CD4-positive, alpha-beta memory T cell (primary cell): ENCODE results near the gene RYR1. TPM values are rescaled to one million over a fixed set of nuclear protein-coding genes. Genes with fewer than 3 reads are reported as not detected.

Source experiments
- CTCF ChIA-PET: fragments of 350-600 bp; sonication (Branson Sonifier 250); formaldehyde crosslinking; loops from one replicate; lab custom pipeline; 2021; ENCODE audit warnings: inconsistent platforms; ENCODE audit not compliant: partially characterized antibody; lab: Charles Lee
- POLR2A ChIA-PET: fragments of 350-600 bp; sonication (Branson Sonifier 250); formaldehyde crosslinking; loops from one replicate; lab custom pipeline; 2021; ENCODE audit not compliant: partially characterized antibody; lab: Charles Lee
- DNase-seq, 5 donors: peaks; one replicate each; pipeline versions ENCODE4 v3.0.0 to v3.0.0-alpha.2; 2020 to 2022; ENCODE audit warnings: mixed read lengths in 1 of 5
- H3K27ac ChIP-seq: one replicate; pipeline ENCODE4 v1.7.0; 2013; ENCODE audit warnings: low read depth, low read length
- H3K27me3 ChIP-seq: 2 replicates; pipeline ENCODE4 v1.7.0; 2013; ENCODE audit warnings: mild to moderate bottlenecking, low read length, moderate library complexity; ENCODE audit not compliant: insufficient read depth
- H3K36me3 ChIP-seq: 2 replicates; pipeline ENCODE4 v1.7.0; 2013; ENCODE audit warnings: mild to moderate bottlenecking, low read length, moderate library complexity; ENCODE audit not compliant: insufficient read depth
- H3K4me1 ChIP-seq: 2 replicates; pipeline ENCODE4 v1.7.0; 2013; ENCODE audit warnings: mild to moderate bottlenecking, low read length, moderate library complexity; ENCODE audit not compliant: insufficient read depth
- H3K4me3 ChIP-seq, 2 donors: one replicate each; pipeline ENCODE4 v1.7.0; 2013; ENCODE audit warnings: low read length in 2 of 2, mild to moderate bottlenecking in 1 of 2
- H3K9me3 ChIP-seq, 2 donors: one replicate each; pipeline ENCODE4 v1.7.0; 2013; ENCODE audit warnings: low read length in 2 of 2, control low read depth in 1 of 2; ENCODE audit not compliant: control insufficient read depth in 1 of 2
- H3K27ac Mint-ChIP-seq, 7 donors: one replicate each; pipeline ENCODE4 v1.8.0; 2020 to 2021; ENCODE audit warnings: mixed read lengths in 7 of 7, mild to moderate bottlenecking in 6 of 7, inconsistent platforms in 3 of 7, moderate library complexity in 3 of 7
- H3K27me3 Mint-ChIP-seq, 2 donors: one replicate each; pipeline ENCODE4 v1.8.0; 2020 to 2021; ENCODE audit warnings: mixed read lengths in 2 of 2
- H3K36me3 Mint-ChIP-seq, 2 donors: one replicate each; pipeline ENCODE4 v1.8.0; 2020 to 2021; ENCODE audit warnings: mixed read lengths in 2 of 2, inconsistent platforms in 1 of 2, mild to moderate bottlenecking in 1 of 2
- H3K4me1 Mint-ChIP-seq, 4 donors: one replicate each; pipeline ENCODE4 v1.8.0; 2020 to 2021; ENCODE audit warnings: mixed read lengths in 4 of 4, mild to moderate bottlenecking in 1 of 4
- H3K4me3 Mint-ChIP-seq, 8 donors: one replicate each; pipeline ENCODE4 v1.8.0; 2020 to 2021; ENCODE audit warnings: mixed read lengths in 8 of 8, mild to moderate bottlenecking in 7 of 8, moderate library complexity in 6 of 8, inconsistent platforms in 3 of 8
- H3K9me3 Mint-ChIP-seq, 8 donors: one replicate each; pipeline ENCODE4 v1.8.0; 2020 to 2021; ENCODE audit warnings: mixed read lengths in 8 of 8, mild to moderate bottlenecking in 5 of 8, inconsistent platforms in 3 of 8, moderate library complexity in 1 of 8
- intact Hi-C: fragments of 100-400 bp; cut with micrococcal nuclease; formaldehyde crosslinking; loops from one replicate; pipeline ENCODE4 v1.15.1; 2023
- polyA plus RNA-seq, 2 donors: library from polyadenylated mRNA; unstranded; fragments of 300-500 nt; fragmentation: Illumina TruSeq; gene quantifications; one replicate each; pipeline ENCODE4 v1.2.3, GENCODE V29; 2021
- total RNA-seq, 2 experiments: library from RNA; stranded (reverse); gene quantifications; one replicate each; pipeline ENCODE4 v1.2.3, GENCODE V29; 2021

RYR1 gene
- total and polyA plus RNA-seq, 4 experiments from 2014 or later, result 0.02 to 6.2 (median 2.7) TPM

DNA sequence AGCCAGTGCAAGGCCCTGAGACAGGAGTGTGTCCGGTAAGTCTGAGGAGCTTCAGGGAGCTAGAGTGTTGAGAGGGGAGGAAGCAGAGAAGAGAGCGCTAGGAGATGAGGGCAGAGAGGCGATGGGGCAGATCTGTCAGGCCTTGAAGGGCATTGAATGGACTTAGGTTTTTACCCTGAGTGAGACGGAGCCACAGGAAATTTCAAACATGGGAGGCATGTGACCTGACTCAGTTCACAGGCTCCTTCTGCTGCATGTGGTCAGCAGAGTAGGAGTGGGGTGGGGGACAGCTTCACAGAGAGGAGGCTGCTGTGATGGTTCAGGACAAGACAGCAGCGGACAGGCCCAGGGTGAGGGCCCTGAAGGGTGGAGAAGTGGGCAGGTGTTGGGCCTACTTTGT, 33.1 kb upstream of the RYR1 start:
- peak overlapping the region in 1 of 8 donors; percentile 1 for H3K4me3 Mint-ChIP-seq
- Histone ChIP-seq H3K4me3 (no peak overlapping the region), H3K36me3 (no peaks in the 10 kb centered on the region), H3K27ac (no peak overlapping the region), H3K27me3 (no peaks in the 10 kb centered on the region), H3K4me1 (peaks cover 26% of the 10 kb centered on the region), H3K9me3 (no peaks in the 10 kb centered on the region)
- H3K27ac Mint-ChIP-seq, result peak overlapping the region in 4 of 7 donors; percentile 13 to 73 (median 58)
- no peaks in the 10 kb centered on the region for H3K27me3 Mint-ChIP-seq
- intact Hi-C loops, result loop anchor here (5.0 kb wide), 1 partner anchor 332 kb away; no protein-coding TSS in a partner anchor
- no peak for DNase-seq
- peaks cover 8 to 30% (median 21%) of the 10 kb centered on the region in 4 donors for H3K4me1 Mint-ChIP-seq
- peaks cover 0 to 7% of the 10 kb centered on the region in 2 donors for H3K36me3 Mint-ChIP-seq
- ChIA-PET POLR2A (interaction anchor here (0.6 to 1.3 kb wide), 2 partner anchors 13 to 369 kb away, joined by 3 to 5 read pairs; partner anchors contain the start of gene GGN), CTCF (interaction anchor here (1.5 kb wide), 1 partner anchor 530 kb away, joined by 8 read pairs; the partner anchor contains the start of genes MRPS12 and SARS2)
- no peaks in the 10 kb centered on the region for H3K9me3 Mint-ChIP-seq

DNA sequence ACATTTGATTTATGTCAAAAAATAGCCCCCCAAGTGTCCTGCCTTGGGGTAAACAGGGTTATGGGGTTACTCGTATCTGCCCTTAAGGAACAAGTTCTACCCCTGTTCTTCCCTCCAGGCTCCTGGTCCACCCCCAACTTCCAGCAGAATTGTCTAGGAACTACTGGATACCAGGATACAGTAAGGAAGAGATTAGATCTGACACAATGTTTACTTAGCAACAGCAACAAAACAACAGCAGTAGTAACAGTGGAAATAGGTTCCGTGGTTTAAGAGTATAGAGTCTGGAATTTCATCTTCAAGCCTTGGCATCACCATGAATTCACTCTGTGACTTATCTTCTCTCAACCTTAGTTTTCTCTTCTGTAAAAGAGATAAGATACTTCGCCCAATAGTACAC, 32.3 kb upstream of the RYR1 start:
- Histone ChIP-seq H3K4me1 (peaks cover 23% of the 10 kb centered on the region), H3K9me3 (no peaks in the 10 kb centered on the region), H3K27ac (no peak overlapping the region), H3K27me3 (no peaks in the 10 kb centered on the region), H3K4me3 (no peak overlapping the region), H3K36me3 (no peaks in the 10 kb centered on the region)
- intact Hi-C loops, result loop anchor here (5.0 kb wide), 1 partner anchor 331 kb away; no protein-coding TSS in a partner anchor
- POLR2A ChIA-PET, result interaction anchor here (1.3 to 4.5 kb wide), 3 partner anchors 13 to 529 kb away, joined by 5 to 77 read pairs (median 28); partner anchors contain the start of genes GGN, MRPS12, PSMD8 and SARS2
- peaks cover 0 to 10% of the 10 kb centered on the region in 2 donors for H3K36me3 Mint-ChIP-seq
- peak overlapping the region in 3 of 7 donors; percentile 11 to 88 (median 35) for H3K27ac Mint-ChIP-seq
- no peak for DNase-seq
- H3K4me3 Mint-ChIP-seq, result peak overlapping the region in 1 of 8 donors; percentile 22
- H3K27me3 Mint-ChIP-seq, result no peaks in the 10 kb centered on the region
- CTCF ChIA-PET, result interaction anchor here (1.5 kb wide), 1 partner anchor 529 kb away, joined by 8 read pairs; the partner anchor contains the start of genes MRPS12 and SARS2
- peaks cover 8 to 30% (median 21%) of the 10 kb centered on the region in 4 donors for H3K4me1 Mint-ChIP-seq
- H3K9me3 Mint-ChIP-seq, result no peaks in the 10 kb centered on the region

DNA sequence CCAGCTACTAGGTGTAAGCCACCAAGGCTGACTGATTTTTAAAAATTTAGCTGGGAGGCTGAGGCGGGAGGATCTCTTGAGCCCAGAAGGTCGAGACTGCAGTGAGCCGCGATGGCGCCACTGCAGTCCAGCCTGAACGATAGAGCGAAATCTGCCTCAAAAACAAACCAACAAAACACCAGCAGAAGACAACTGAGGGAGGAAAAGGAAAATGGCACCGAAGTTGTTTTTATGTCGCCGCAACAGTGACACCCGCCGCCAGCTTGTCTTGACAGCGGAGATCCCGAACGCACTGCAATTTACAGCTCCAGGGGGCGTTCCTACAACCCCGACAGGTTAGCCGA, 30.9 kb upstream of the RYR1 start:
- POLR2A ChIA-PET, result interaction anchor here (0.6 to 4.5 kb wide), 39 partner anchors 8 to 987 kb away, joined by 3 to 77 read pairs (median 5); partner anchors contain the start of genes ACTN4, CATSPERG, ECH1 and EIF3K
- Mint-ChIP-seq H3K36me3 (peaks cover 5 to 14% of the 10 kb centered on the region in 2 donors), H3K27me3 (no peaks in the 10 kb centered on the region), H3K9me3 (no peaks in the 10 kb centered on the region), H3K4me1 (peaks cover 2 to 17% (median 13%) of the 10 kb centered on the region in 4 donors), H3K4me3 (peak overlapping the region; percentile 89 to 95 (median 90)), H3K27ac (peak overlapping the region; percentile 88 to 97 (median 96))
- peak overlapping the region; percentile 61 for H3K27ac ChIP-seq
- CTCF ChIA-PET, result interaction anchor here (0.6 to 4.1 kb wide), 58 partner anchors 8 to 677 kb away, joined by 3 to 47 read pairs (median 5); partner anchors contain the start of genes ACTN4, ECH1, EIF3K and GGN
- intact Hi-C loops, result loop anchor here (1.0 to 5.0 kb wide), 5 partner anchors 28 to 468 kb away; partner anchors contain the start of genes EIF3K and PSMD8
- peak overlapping the region in 1 of 2 donors; percentile 71 for H3K4me3 ChIP-seq
- DNase-seq, result no peak
- no peaks in the 10 kb centered on the region for H3K9me3 ChIP-seq
- H3K27me3 ChIP-seq, result no peaks in the 10 kb centered on the region
- peaks cover 15% of the 10 kb centered on the region for H3K4me1 ChIP-seq
- peaks cover 4% of the 10 kb centered on the region for H3K36me3 ChIP-seq

DNA sequence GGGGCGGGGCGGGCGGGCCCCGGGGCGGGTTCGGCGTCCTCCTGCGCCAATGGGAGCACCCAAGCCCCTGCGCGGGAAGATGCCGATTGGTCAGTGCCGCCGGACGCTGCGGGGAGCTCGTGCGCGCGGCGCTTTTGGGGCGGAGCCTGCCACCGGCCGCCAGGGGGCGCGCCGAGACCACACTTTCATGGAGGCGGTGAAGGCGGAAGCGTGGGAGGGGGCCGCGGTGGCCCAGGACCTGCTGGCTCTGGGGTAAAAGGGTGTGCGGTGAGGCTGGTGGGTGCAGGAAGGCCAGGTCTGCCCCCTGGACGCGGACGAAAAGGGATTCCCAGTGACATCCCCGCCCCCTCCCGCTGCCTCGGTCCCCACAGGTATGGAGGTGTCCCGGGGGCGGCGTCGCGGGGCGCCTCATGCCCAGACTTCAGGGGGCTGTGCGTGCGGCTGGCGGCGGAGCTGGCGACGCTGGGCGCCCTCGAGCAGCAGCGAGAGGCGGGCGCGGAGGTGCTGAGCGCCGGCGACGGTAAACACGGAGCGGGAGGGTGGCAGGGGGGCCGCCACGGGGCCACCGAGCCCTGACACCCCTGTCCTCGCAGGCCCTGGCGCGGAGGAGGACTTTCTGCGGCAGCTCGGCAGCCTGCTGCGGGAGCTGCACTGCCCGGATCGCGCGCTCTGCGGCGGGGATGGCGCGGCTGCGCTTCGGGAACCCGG, 30.4 kb upstream of the RYR1 start, which contains the start of gene FAM98C:
Gene FAM98C (plus strand): TSS at position 127 of the 708 bp plus-strand sequence. CDS start 61 bp downstream, at position 188.
- DNase-seq, result peak; percentile 97 to 99 (median 98)
- H3K9me3 Mint-ChIP-seq, result no peaks in the 10 kb centered on the region
- ChIA-PET CTCF (interaction anchor here (0.6 to 4.1 kb wide), 60 partner anchors 9 to 676 kb away, joined by 3 to 47 read pairs (median 5); partner anchors contain the start of genes ACTN4, ECH1, EIF3K and GGN), POLR2A (interaction anchor here (0.6 to 4.5 kb wide), 42 partner anchors 9 to 987 kb away, joined by 3 to 77 read pairs (median 5); partner anchors contain the start of genes ACTN4, CATSPERG, ECH1 and EIF3K)
- H3K4me1 Mint-ChIP-seq, result peaks cover 2 to 17% (median 13%) of the 10 kb centered on the region in 4 donors
- no peaks in the 10 kb centered on the region for H3K27me3 Mint-ChIP-seq
- Histone ChIP-seq H3K27ac (peak within 1 kb of the TSS; percentile 77), H3K36me3 (peaks cover 4% of the 10 kb centered on the region), H3K4me1 (peaks cover 15% of the 10 kb centered on the region), H3K27me3 (no peaks in the 10 kb centered on the region), H3K9me3 (no peaks in the 10 kb centered on the region), H3K4me3 (peak within 1 kb of the TSS; percentile 52 to 94)
- peak within 1 kb of the TSS; percentile 89 to 95 (median 90) for H3K4me3 Mint-ChIP-seq
- intact Hi-C loops, result loop anchor here (1.0 to 5.0 kb wide), 11 partner anchors 15 to 549 kb away; partner anchors contain the start of genes CATSPERG, EIF3K, GGN and MRPS12
- H3K27ac Mint-ChIP-seq, result peak within 1 kb of the TSS; percentile 88 to 97 (median 96)
- H3K36me3 Mint-ChIP-seq, result peaks cover 5 to 14% of the 10 kb centered on the region in 2 donors

DNA sequence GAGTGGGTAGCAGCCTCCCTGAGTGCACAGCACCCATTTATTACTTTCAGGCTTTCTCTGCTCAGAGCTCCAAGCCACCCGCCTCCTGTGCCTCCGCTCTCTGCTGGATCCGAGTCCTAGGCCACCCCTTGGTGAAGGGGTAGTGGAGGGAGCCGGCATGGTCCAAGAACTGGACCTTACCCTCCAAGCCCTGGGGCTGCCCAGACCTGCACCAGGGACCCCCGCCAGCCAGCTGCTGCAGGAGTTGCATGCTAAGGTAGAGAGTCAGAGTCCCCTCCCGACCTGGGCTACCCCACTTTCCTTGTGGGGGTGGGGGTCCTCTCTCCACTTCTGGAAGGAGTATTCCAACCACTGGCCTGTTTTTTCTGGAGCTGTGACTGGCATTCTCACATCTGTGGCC, 28.6 kb upstream of the RYR1 start:
- Mint-ChIP-seq H3K27me3 (no peaks in the 10 kb centered on the region), H3K27ac (peak overlapping the region in 5 of 7 donors; percentile 42 to 73 (median 61)), H3K36me3 (peaks cover 5 to 17% of the 10 kb centered on the region in 2 donors), H3K4me1 (peaks cover 2 to 17% (median 13%) of the 10 kb centered on the region in 4 donors), H3K4me3 (peak overlapping the region; percentile 55 to 95 (median 90)), H3K9me3 (peaks cover 0 to 3% (median 0%) of the 10 kb centered on the region in 8 donors)
- DNase-seq, result no peak
- ChIA-PET CTCF (interaction anchor here (0.9 to 4.1 kb wide), 7 partner anchors 30 to 526 kb away, joined by 3 to 47 read pairs (median 31); partner anchors contain the start of genes MRPS12, PSMD8 and SARS2), POLR2A (interaction anchor here (3.4 to 4.5 kb wide), 2 partner anchors 10 to 30 kb away, joined by 39 to 77 read pairs; partner anchors contain the start of gene PSMD8)
- Histone ChIP-seq H3K27ac (no peak overlapping the region), H3K4me1 (peaks cover 15% of the 10 kb centered on the region), H3K4me3 (no peak overlapping the region), H3K27me3 (no peaks in the 10 kb centered on the region), H3K36me3 (peaks cover 4% of the 10 kb centered on the region), H3K9me3 (no peaks in the 10 kb centered on the region)
- intact Hi-C loops, result loop anchor here (5.0 kb wide), 1 partner anchor 327 kb away; no protein-coding TSS in a partner anchor

DNA sequence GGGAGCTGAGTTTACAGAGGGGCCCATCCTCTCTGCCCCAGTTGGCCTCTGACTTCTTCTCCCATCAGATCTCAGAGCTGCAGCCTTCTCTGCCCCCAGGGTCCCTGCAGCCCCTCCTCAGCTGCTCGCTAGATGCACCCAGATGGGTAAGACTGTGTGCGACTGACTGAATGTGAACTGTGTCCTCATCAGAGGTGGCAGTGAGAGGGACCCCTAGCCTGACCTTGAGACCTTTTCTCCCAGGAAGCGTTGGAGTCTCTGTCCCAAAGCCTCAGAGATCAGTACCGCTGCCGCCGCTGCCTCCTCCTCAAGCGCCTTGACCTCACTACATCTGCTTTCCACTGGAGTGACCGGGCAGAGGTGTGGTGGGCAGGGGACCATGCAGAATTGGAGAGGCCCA, 28.2 kb upstream of the RYR1 start:
- Histone ChIP-seq H3K4me3 (no peak overlapping the region), H3K27ac (no peak overlapping the region), H3K36me3 (peaks cover 4% of the 10 kb centered on the region), H3K27me3 (no peaks in the 10 kb centered on the region), H3K9me3 (no peaks in the 10 kb centered on the region), H3K4me1 (peaks cover 15% of the 10 kb centered on the region)
- Mint-ChIP-seq H3K4me3 (peak overlapping the region in 5 of 8 donors; percentile 8 to 95 (median 39)), H3K9me3 (peaks cover 0 to 3% (median 0%) of the 10 kb centered on the region in 8 donors), H3K4me1 (peaks cover 2 to 17% (median 13%) of the 10 kb centered on the region in 4 donors), H3K27me3 (no peaks in the 10 kb centered on the region), H3K27ac (peak overlapping the region in 4 of 7 donors; percentile 19 to 73 (median 61)), H3K36me3 (peaks cover 5 to 17% of the 10 kb centered on the region in 2 donors)
- intact Hi-C loops, result no loop called here
- no peak for DNase-seq
- POLR2A ChIA-PET, result interaction anchor here (3.4 to 4.5 kb wide), 2 partner anchors 11 to 31 kb away, joined by 39 to 77 read pairs; partner anchors contain the start of gene PSMD8
- CTCF ChIA-PET, result interaction anchor here (0.9 to 4.1 kb wide), 6 partner anchors 30 to 525 kb away, joined by 3 to 47 read pairs (median 17); partner anchors contain the start of genes MRPS12, PSMD8 and SARS2
